Transverse colon (tissue), 3 donors: ENCODE data around the gene ZBTB8OS.

Source experiments
- EP300 ChIP-seq: sonication (generic); formaldehyde crosslinking; IDR thresholded peaks from one replicate; pipeline ENCODE4 v1.6.1; 2017; ENCODE audit warnings: antibody characterized with exemption, low read depth
- POLR2A ChIP-seq: fragments of 450-650 bp; IDR thresholded peaks from one replicate; pipeline ENCODE4 v1.6.1; 2016; ENCODE audit warnings: antibody characterized with exemption, mild to moderate bottlenecking, moderate library complexity
- TF ChIP-seq, protein P1 (sequence below), 5 experiments: fragments of 200-600 bp in 3 of 5; fragments of 450-650 bp in 2 of 5; sonication (generic) in 3 of 5; IDR thresholded peaks; 1 replicate in 2 of 5; 2 replicates in 3 of 5; pipeline ENCODE4 v1.5.1; 2016 to 2017; ENCODE audit warnings: antibody characterized with exemption in 5 of 5, inconsistent platforms in 3 of 5, mild to moderate bottlenecking in 2 of 5, moderate library complexity in 1 of 5

- TF ChIP-seq EP300 = no peak
- TF ChIP-seq, protein P1, sequence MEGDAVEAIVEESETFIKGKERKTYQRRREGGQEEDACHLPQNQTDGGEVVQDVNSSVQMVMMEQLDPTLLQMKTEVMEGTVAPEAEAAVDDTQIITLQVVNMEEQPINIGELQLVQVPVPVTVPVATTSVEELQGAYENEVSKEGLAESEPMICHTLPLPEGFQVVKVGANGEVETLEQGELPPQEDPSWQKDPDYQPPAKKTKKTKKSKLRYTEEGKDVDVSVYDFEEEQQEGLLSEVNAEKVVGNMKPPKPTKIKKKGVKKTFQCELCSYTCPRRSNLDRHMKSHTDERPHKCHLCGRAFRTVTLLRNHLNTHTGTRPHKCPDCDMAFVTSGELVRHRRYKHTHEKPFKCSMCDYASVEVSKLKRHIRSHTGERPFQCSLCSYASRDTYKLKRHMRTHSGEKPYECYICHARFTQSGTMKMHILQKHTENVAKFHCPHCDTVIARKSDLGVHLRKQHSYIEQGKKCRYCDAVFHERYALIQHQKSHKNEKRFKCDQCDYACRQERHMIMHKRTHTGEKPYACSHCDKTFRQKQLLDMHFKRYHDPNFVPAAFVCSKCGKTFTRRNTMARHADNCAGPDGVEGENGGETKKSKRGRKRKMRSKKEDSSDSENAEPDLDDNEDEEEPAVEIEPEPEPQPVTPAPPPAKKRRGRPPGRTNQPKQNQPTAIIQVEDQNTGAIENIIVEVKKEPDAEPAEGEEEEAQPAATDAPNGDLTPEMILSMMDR (IDR thresholded peaks at IDR 0.05) = no peak
- TF ChIP-seq POLR2A = no peak
Observed at GRCh38 chr1:32605711-32606424, 44.5 kb downstream of the ZBTB8OS start.
